C1 segment of cervical spinal cord (tissue), 14 donors: Measurements from ENCODE around the gene STX8.
"Not testable (repeated sequence)": the region's sequence is repeated elsewhere in the genome, so short reads cannot be mapped to it uniquely, and the experiment has no call there.

Experiments
- DNase-seq, 14 donors: peaks; one replicate each; lab custom pipeline; 2025; lab: John Stamatoyannopoulos, UW

The STX8 gene

DNA sequence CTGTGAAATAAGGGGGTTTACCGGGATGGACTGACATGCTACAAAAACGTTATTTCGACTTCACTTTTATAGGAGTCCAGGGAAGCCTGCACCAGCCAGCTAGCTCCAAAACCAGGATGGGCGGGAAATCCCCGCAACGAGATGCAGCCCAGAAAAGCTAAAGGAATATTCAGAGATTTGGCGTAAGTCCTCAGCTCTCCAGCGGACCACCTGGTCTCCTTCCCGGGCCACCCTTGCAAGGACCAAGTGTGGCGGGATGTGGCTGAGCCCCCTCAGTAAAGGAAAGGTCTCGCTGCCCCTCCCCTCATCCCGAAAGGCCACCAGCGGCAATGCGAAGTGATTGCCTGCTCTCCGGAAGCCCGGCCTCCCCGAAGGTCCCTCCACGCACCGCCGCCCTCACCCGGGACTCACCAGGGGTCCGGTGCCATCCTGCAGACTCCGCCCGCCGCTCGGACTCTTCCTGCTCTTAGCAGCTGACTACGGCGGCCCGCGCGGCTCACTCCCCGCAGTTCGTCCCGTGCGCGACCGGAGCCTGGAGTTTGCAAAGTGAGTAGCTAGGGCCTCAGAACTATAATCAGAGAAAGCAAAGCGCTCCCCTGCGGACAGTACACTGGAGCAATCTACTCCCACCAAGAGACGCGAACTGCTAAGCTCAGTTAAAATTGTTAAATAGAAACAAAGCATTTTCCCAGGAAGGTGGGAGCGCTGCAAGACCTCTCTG, at the start of gene STX8:
TSS of gene STX8 (minus strand) at position 440 of the 721 bp plus-strand sequence. CDS start at position 428, 12 bp downstream.
- peak; percentile 34 to 89 (median 76) for DNase-seq

- DNase-seq, result no peak
Observed at GRCh38 chr17:9622961-9623360, 47.3 kb upstream of the STX8 start.

DNA sequence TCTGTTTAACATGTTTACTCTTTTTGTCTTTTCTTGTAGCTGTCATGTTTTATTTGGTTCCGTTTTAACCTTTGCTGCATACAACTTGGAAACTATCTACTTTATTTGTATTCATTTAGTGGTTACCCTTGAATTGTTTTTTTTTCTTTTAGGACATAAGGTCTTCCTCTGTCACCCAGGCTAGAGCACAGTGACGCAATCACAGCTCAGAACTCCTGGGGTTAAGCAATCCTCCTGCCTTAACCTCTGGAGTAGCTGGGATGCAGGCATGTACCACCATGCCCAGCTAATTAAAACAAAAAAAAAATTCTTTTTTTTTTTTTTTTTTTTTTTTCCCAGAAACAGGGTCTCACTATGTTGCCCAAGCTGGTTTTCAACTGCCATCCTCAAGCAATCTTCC, 39.9 kb upstream of the STX8 start:
- DNase-seq, result no peak

DNA sequence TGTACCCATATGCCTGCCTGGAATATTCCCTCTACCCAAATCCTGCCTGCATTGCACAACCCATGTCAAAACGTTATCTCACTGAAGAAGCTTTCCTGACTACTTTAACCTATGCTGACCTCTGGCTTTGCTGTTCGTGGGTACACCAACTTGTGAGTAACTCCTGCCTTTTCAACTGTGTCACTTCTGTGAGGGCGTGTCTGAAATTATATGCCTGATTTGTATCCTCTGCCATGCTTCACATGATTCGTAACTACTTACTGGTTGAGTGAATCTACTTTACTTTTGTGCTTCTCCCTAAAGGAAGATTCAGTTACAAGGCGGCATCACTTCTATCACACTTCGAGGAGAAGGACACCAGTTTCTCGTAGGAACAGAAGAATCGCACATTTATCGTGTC, 36.4 kb upstream of the STX8 start:
- DNase-seq, result no peak

DNA sequence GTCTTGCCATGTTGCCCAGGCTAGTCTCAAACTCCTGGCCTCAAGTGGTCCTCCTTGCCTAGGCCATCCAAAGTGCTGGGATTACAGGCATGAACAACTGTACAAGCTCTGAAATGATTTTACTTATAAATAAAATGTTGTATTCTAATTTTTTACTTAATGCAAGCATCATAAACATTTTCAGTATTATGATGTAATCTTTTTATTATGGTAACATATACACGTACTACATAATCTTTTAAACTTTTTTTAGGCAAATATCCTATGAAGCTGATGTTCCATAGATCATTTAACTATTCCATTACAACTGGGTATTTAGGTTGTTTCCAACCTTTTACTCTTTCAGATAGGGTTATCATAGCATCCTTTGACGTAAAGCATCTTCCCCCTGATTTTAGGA, 35.9 kb upstream of the STX8 start:
- no peak for DNase-seq

DNA sequence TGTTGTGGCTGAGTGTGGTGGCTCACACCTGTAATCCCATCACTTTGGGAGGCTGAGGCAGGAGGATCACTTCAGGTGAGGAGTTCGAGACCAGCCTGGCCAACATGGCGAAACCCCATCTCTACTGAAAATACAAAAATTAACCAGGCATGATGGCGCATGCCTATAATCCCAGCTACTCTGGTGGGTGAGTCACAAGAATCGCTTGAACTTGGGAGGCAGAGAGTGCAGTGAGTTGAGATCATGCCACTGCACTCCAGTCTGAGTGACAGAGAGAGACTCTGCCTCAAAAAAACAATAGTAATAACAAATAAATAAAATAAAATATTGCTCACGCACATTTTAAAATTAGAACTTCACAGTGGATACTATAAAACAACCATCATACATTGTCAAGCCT, 31.4 kb upstream of the STX8 start:
- not testable (repeated sequence) for DNase-seq

DNA sequence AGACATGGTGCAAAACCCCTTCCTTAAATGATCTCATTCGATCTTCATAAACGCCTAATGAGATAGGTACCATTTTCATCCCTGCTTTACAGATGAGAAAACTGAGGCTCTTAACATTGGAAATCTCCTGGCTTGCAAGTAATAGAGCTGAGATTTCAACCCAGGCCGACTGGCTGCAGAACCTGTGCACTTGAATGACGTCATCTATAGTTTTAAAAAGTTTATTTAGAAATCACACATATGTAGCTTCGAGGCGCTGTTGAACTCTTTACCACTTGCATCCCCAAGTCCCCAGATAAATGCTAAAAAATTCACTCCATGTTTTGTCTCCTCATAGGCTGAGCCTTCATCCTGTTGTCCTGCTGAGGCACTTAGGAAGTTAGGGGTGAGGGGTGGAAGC, 30.8 kb upstream of the STX8 start:
- no peak for DNase-seq

- not testable (repeated sequence) for DNase-seq
Observed at GRCh38 chr17:9604583-9604982, 29.0 kb upstream of the STX8 start.

GRCh38 chr17:9598661-9599060, 23.0 kb upstream of the STX8 start:
- DNase-seq, result no peak

- DNase-seq, result not testable (repeated sequence)
Observed at GRCh38 chr17:9597638-9598037, 22.0 kb upstream of the STX8 start.

GRCh38 chr17:9594065-9594464, 18.4 kb upstream of the STX8 start:
- DNase-seq, result peak in 2 of 14 donors; percentile 1 to 60

- no peak for DNase-seq
Observed at GRCh38 chr17:9587969-9588656, 12.5 kb upstream of the STX8 start.

DNA sequence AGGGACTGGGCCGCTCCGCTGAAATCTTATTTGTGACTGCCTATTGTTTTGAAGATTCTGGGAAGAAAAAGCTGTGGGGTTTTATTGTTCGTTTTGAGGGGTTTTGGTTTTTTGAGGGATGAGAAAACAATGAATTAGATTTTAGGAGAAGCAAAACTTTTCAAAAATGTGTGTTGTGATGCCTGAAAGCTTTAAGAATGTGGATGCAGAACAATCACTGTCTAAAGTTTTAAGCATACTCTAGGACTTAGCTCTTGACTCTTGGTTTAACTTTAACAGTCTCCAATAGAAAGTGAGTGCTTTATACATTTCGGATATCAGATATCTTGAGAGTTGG, 1.7 kb upstream of the STX8 start:
- no peak for DNase-seq

DNA sequence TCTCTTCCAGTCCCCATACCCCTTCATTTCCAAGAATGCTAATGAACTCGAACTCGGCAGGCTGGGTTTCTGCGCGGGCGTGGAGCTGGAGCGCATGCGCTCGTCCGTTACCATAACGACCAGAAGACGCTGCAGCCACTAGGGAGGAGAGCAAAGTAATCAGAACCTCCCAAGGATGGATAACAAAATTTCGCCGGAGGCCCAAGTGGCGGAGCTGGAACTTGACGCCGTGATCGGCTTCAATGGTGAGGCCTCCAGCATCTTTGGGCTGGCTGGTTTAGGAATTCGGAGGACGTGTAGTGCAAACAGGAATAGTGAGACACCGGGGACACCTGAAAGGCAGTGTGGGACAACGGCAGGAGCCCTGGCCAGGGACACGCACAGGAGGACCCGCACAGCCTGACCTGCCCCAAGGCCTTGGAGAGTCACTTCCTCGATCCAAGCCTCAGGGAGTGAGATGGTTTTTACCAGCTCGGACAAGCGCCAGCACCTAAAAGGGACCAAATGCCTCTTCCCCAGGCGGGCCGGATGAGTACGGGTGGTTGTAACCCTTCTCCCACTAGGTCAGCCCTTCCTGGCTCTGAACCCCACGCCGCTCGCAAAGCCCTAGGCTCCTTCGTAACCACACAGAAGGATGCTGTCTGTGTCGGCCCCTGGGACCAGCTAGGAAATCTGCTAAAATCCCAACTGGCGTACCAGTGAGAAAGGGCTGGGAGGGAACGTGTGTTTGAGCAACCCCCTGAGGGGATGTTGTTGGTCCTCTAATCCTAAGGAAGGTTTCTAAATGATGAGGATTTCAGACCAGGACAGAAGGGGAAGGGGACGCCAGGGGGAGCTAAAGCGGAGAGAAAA, 1.1 kb upstream of the STX8 start, which contains the start of gene CFAP52:
TSS of gene CFAP52 (plus strand) at position 122 of the 852 bp plus-strand sequence. CDS start at position 176, 54 bp downstream.
- DNase-seq, result peak in 13 of 14 donors; percentile 9 to 78 (median 61)

GRCh38 chr17:9571201-9571600, 4.4 kb downstream of the STX8 start:
- DNase-seq, result no peak

DNA sequence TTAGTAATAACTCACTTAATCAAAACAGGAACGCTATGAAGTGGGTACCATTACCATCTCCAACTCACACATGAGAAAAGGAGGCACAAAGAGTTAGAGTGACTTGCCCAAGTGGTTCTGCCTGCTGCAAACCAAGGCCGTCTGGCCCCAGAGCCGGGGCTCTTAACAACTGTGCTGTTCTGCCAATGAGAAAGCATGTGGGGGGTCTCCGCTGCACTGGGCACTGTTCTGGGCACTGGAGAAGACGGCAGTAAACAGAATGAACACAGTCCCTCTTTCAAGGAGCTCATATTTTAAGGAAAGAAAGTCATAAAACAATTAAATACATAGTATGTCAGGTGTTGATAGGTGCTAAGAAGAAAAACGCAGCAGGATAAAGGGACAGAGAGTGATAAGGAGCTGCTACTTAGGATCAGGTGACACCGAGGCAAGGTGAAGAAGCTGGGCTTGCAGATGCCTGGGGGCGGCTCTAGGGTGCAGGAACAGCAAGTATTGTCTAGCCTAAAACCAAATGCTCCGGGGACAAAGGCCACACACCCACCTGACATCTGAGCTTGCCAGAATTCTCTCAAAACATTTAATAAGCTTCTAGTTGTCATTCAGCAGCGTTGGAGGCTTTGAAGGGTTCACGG, 6.5 kb downstream of the STX8 start:
- DNase-seq, result no peak

GRCh38 chr17:9568004-9568403, 7.6 kb downstream of the STX8 start:
- DNase-seq, result no peak

DNA sequence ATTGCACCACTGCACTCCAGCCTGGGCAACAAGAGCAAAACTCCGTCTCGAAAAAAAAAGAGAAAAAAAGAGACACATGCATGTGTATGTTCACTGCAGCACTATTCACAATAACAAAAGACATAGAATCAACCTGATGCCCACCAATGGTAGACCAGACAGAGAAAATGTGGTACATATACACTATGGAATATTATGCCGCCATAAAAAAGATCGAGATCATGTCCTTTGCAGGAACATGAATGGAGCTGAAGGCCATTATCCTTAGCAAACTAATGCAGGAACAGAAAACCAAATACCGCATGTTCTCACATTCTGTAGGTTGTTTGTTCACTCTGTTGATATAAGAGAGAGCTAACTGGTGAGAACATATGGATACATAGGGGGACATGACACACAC, 8.9 kb downstream of the STX8 start:
- DNase-seq, result not testable (repeated sequence)

DNA sequence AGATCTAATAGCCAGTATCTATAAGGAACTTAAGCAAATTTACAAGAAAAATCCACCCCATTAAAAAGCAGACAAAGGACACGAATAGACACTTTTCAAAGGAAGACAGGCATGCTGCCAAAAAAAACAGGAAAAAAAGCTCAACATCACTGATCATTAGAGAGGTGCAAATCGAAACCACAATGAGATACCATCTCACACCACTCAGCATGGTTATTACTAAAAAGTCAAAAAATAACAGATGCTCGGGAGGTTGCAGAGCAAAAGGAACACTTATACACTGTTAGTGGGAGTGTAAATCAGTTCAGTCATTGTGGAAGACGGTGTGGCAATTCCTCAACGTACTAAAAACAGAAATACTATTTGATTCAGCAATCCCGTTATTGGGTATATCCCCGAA, 9.6 kb downstream of the STX8 start:
- no peak for DNase-seq

- DNase-seq, result no peak
Observed at GRCh38 chr17:9564104-9564503, 11.5 kb downstream of the STX8 start.

GRCh38 chr17:9557857-9558256, 17.8 kb downstream of the STX8 start:
- DNase-seq, result no peak
